ENCODE data around the gene PNMA6E. TPM values are rescaled to one million over a fixed set of nuclear protein-coding genes. Genes with fewer than 3 reads are reported as not detected.

PNMA6E gene
- total RNA-seq, 1 experiment from 2014 or later: not detected

- no TSS peak for BruUV-seq (replicated peaks)
- H3K27me3 ChIP-seq (replicated peaks; ENCODE audit: control insufficient read depth, insufficient read depth, low read length): no peaks in the 10 kb centered on the region
- no peaks in the 10 kb centered on the region for H3K9me3 ChIP-seq
- no peaks in the 10 kb centered on the region for H3K9me3 Mint-ChIP-seq (ENCODE audit: unreplicated experiment)
- no peaks in the 10 kb centered on the region for H3K4me1 ChIP-seq
- no peak for DNase-seq
- ChIA-PET CTCF (no interaction called here), POLR2A (no interaction called here)
- H3K27me3 Mint-ChIP-seq (ENCODE audit: insufficient read depth, unreplicated experiment): peaks cover 14% of the 10 kb centered on the region
- H3K36me3 ChIP-seq (ENCODE audit: control insufficient read depth, insufficient read depth, low read length): no peaks in the 10 kb centered on the region
- H3K4me3 Mint-ChIP-seq (ENCODE audit: unreplicated experiment): no peak overlapping the region
- intact Hi-C loops (cut with micrococcal nuclease; ENCODE audit: unreplicated experiment): no loop called here
- H3K4me1 Mint-ChIP-seq (ENCODE audit: low read depth, unreplicated experiment): no peaks in the 10 kb centered on the region
- no peak overlapping the region for H3K27ac Mint-ChIP-seq (ENCODE audit: unreplicated experiment)
- no peak overlapping the region for H3K4me3 ChIP-seq (ENCODE audit: low read depth, low read length)
- TF ChIP-seq, protein P1, sequence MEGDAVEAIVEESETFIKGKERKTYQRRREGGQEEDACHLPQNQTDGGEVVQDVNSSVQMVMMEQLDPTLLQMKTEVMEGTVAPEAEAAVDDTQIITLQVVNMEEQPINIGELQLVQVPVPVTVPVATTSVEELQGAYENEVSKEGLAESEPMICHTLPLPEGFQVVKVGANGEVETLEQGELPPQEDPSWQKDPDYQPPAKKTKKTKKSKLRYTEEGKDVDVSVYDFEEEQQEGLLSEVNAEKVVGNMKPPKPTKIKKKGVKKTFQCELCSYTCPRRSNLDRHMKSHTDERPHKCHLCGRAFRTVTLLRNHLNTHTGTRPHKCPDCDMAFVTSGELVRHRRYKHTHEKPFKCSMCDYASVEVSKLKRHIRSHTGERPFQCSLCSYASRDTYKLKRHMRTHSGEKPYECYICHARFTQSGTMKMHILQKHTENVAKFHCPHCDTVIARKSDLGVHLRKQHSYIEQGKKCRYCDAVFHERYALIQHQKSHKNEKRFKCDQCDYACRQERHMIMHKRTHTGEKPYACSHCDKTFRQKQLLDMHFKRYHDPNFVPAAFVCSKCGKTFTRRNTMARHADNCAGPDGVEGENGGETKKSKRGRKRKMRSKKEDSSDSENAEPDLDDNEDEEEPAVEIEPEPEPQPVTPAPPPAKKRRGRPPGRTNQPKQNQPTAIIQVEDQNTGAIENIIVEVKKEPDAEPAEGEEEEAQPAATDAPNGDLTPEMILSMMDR (IDR thresholded peaks at IDR 0.05; ENCODE audit: insufficient read depth in 1 of 2, low read depth in 1 of 2, low read length in 1 of 2, severe bottlenecking in 1 of 2, unreplicated experiment in 1 of 2): no peak
- no peaks in the 10 kb centered on the region for H3K36me3 Mint-ChIP-seq (ENCODE audit: insufficient read depth, unreplicated experiment)
Observed at GRCh38 chrX:153413731-153414130, 12.6 kb upstream of the PNMA6E start.

GRCh38 chrX:153412746-153413720 is 11.9 kb upstream of the PNMA6E start:
- POLR2A ChIA-PET: no interaction called here
- Histone ChIP-seq H3K4me1 (no peaks in the 10 kb centered on the region), H3K4me3 (ENCODE audit: low read depth, low read length) (no peak overlapping the region), H3K27me3 (replicated peaks; ENCODE audit: control insufficient read depth, insufficient read depth, low read length) (no peaks in the 10 kb centered on the region), H3K9me3 (no peaks in the 10 kb centered on the region), H3K36me3 (ENCODE audit: control insufficient read depth, insufficient read depth, low read length) (no peaks in the 10 kb centered on the region)
- DNase-seq: no peak
- H3K4me3 Mint-ChIP-seq (ENCODE audit: unreplicated experiment): no peak overlapping the region
- no peaks in the 10 kb centered on the region for H3K4me1 Mint-ChIP-seq (ENCODE audit: low read depth, unreplicated experiment)
- H3K27ac Mint-ChIP-seq (ENCODE audit: unreplicated experiment): no peak overlapping the region
- peaks cover 14% of the 10 kb centered on the region for H3K27me3 Mint-ChIP-seq (ENCODE audit: insufficient read depth, unreplicated experiment)
- CTCF ChIA-PET: no interaction called here
- no peaks in the 10 kb centered on the region for H3K9me3 Mint-ChIP-seq (ENCODE audit: unreplicated experiment)
- no peaks in the 10 kb centered on the region for H3K36me3 Mint-ChIP-seq (ENCODE audit: insufficient read depth, unreplicated experiment)
- BruUV-seq (replicated peaks): no TSS peak
- TF ChIP-seq, protein P1 (IDR thresholded peaks at IDR 0.05; ENCODE audit: insufficient read depth in 1 of 2, low read depth in 1 of 2, low read length in 1 of 2, severe bottlenecking in 1 of 2, unreplicated experiment in 1 of 2): no peak
- intact Hi-C loops (cut with micrococcal nuclease; ENCODE audit: unreplicated experiment): no loop called here

- intact Hi-C loops (cut with micrococcal nuclease; ENCODE audit: unreplicated experiment): no loop called here
- no peaks in the 10 kb centered on the region for H3K36me3 Mint-ChIP-seq (ENCODE audit: insufficient read depth, unreplicated experiment)
- Histone ChIP-seq H3K4me1 (no peaks in the 10 kb centered on the region), H3K36me3 (ENCODE audit: control insufficient read depth, insufficient read depth, low read length) (no peaks in the 10 kb centered on the region), H3K9me3 (no peaks in the 10 kb centered on the region), H3K27me3 (replicated peaks; ENCODE audit: control insufficient read depth, insufficient read depth, low read length) (no peaks in the 10 kb centered on the region), H3K4me3 (ENCODE audit: low read depth, low read length) (no peak overlapping the region)
- TF ChIP-seq, protein P1 (IDR thresholded peaks at IDR 0.05; ENCODE audit: insufficient read depth in 1 of 2, low read depth in 1 of 2, low read length in 1 of 2, severe bottlenecking in 1 of 2, unreplicated experiment in 1 of 2): no peak
- no peaks in the 10 kb centered on the region for H3K9me3 Mint-ChIP-seq (ENCODE audit: unreplicated experiment)
- BruUV-seq (replicated peaks): no TSS peak
- H3K27ac Mint-ChIP-seq (ENCODE audit: unreplicated experiment): no peak overlapping the region
- ChIA-PET POLR2A (no interaction called here), CTCF (no interaction called here)
- no peak overlapping the region for H3K4me3 Mint-ChIP-seq (ENCODE audit: unreplicated experiment)
- no peaks in the 10 kb centered on the region for H3K4me1 Mint-ChIP-seq (ENCODE audit: low read depth, unreplicated experiment)
- peaks cover 8% of the 10 kb centered on the region for H3K27me3 Mint-ChIP-seq (ENCODE audit: insufficient read depth, unreplicated experiment)
- no peak for DNase-seq
Observed at GRCh38 chrX:153411988-153412574, 10.9 kb upstream of the PNMA6E start.

Measured in Caco-2 (cell line).